GM21360 (cell line): Measurements from ENCODE around the gene ZFC3H1.
A peak's percentile ranks its signal among the peaks of the same experiment; 100 is the strongest.

Experiments
- ATAC-seq: cut with Tn5 transposase; IDR thresholded peaks from one replicate; pipeline ENCODE4 v1.9.1; 2021; ENCODE audit warnings: mild to moderate bottlenecking, moderate library complexity; ENCODE audit not compliant: unreplicated experiment

Gene ZFC3H1

DNA sequence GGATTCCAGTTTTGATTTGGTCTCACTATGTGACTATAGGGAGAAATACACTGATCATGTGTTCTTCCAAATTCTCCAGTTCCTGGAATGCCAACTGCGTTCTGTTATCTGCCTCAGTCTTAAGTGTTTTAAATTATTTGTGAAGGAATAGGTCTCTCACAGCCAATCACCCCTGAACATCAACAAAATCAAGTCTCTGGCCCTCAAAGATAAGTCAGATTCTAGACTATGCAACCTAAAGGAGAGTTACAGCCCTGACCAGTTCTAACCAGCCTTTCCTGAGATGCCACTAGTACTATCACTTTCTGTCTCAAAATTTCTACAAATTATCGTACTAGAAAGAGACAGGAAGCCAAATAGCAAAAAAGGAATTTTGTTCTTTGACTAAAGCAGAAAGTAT is 22.3 kb downstream of the ZFC3H1 start:
- no peak for ATAC-seq

DNA sequence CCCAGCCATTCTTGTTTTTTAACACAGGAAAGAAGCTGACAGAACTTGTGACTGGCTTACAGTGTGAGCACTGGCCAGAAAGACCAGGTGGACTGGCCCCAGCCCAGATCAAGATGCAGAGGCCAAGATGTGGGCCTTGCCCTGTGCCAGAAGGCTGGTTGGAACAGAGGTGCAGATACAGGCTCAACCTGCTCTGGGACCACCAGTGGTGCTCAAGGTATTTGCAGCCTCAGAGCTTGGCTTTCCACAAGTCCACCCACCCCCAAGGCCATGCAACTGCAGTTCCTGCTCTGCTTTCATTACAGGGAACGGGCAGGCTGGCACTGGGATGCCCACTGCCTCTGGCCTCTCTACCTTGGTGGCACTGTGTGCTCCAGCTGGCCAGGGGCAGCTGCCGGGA is 23.3 kb downstream of the ZFC3H1 start:
- no peak for ATAC-seq

DNA sequence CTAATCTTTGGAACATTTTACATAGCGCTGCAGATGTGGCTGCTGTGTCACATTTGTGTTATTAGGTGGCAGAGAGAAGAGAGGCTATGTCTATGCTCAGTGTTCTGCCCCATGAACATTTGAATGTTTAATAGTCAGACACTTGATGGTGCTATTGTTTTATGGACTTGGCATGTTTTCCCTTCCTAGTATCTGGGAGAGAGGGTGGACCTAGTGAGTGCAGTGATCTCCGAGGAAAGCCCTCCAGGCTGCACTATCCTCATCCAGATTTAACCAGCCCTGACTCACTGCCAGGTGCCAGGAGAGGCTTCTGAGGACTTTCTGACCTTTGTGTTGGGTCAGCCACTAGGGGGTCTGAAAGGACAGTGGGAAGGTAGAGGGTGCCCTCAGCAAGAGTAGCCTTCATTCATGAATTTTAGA is 24.3 kb downstream of the ZFC3H1 start:
- no peak for ATAC-seq

DNA sequence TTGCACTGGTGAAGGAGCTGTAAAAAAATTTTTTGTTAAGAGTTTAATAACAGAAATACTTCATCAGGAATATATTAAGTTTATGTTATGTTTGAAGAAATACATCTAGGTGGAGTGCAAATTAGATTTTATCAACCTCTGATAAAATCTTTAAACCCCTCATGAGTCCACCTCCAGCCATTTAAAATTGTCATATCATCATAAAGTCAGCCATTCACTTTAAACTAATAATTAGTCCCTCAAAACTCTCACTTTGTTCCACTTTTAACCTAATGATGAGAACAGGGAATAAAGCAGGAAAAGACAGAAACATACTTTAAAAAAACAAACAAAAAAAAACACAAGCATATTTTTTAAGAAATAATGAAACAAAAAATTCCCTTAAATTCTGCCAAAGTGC is 25.1 kb downstream of the ZFC3H1 start:
- ATAC-seq = no peak

DNA sequence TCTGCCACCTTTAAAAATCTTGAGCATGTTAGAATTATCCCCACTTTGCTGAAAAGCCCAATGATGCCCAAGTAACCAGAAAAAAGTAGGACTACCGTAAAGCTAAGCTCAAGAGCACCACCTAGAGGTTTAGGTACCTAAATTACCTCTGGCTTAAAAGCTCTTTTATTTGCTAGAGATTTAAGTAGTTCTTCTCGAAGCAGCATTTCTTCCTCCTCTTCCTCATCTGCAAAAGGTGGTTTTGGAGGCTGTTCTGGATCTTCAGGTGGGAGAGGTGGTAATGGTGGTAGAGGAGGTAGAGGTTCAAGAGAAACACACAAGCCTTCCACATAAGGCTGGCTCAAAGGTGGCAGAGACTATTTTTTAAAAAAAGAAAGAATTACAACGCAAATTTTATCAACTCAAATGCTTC is 26.9 kb downstream of the ZFC3H1 start:
- ATAC-seq = no peak

DNA sequence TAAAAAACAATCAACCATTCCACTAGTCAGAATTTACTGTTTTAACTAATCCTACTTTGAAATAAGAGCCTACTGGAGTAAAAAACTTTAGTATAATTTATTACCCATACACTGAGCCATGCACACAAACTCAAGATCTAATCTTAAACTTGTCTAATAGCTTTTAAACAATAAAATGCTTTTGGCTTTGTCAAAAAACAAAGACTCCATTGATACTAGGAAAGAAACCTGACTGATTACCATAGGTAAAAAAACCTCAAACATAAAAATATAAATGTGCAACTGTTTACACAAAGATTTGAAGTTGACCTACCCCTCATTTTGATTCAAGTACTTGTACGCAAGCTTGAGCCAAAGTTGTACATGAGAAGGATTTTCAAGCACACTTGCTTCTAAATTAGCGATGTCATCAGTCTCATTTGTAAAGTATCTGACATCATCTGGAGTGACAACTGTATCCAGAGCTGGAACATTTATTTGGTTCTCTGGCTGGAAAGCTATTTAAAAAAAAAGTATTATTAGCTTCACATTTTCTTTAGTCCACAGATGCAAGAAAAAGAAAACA is 36.1 kb downstream of the ZFC3H1 start:
- no peak for ATAC-seq

DNA sequence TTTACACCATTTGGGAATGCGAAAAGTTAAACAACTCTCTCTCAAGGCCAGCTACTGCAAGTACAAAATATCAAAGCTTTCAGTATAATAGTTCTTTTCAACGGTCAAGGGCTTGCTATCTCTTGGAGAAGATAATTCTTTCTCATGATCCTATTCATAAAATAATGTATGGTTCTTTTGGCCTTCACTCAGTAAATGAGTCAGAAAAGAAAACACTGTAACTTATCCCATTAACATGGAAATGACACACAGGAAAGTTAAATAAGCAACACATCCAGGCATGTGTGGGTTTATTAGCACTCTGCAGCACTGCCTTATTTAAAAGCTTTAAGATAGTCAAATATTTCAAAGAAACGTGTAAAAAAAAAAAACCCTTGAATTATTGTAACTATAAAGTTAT is 36.9 kb downstream of the ZFC3H1 start:
- ATAC-seq = no peak

DNA sequence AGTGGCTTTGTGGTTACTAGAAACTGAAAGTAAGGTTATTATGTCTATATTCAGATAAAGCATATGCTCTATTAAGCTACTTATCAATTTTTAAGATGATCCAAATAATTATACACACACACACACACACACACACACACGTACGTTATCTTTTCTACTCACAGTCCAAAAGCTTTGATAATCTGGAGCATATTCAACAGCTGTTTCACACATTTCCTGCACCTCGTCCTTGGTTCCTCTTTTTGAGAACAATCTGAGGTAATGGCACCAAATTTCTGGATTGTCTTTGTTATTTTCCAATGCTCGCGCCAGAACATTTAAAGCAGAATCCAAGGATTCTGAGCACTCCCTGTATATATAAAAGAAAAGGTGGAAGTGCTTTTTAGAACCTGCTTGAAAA is 37.5 kb downstream of the ZFC3H1 start:
- ATAC-seq = peak; percentile 87

DNA sequence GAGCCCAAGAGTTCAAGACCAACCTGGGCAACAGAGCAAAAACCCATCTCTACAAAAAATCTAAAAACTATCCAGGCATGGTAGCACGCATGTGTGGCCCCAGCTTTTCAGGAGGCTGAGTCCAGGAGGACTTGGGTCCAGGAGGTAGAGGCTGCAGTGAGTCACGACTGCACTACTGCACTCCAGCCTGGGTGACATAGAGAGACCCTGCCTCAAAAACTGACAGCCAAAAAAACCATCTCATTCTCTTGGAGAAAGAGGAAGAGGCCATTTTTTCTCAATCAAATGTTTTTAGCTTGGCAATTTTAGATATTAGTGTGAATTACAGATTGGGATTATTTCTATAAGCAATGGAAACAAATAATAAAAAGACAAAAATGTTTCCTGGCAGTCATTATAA is 38.2 kb downstream of the ZFC3H1 start:
- ATAC-seq = no peak

DNA sequence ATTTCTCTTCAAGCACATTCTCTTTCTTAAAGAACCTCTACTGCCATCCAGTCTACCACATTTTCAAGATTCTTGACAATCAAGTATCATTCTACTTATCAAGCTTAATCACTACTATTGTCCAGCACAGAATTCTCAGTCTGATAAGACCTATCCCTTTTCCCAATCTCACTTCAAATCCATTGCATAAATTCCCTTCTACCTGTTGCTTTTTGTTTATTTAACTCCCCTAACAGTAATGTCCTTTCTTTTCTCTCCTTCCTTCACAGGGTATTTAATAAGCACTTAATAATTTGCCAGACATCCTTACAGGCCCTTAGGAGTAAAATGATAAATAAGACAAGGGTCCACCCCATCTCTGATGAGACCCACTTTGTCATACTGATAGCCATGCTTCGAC is 41.7 kb downstream of the ZFC3H1 start:
- no peak for ATAC-seq

DNA sequence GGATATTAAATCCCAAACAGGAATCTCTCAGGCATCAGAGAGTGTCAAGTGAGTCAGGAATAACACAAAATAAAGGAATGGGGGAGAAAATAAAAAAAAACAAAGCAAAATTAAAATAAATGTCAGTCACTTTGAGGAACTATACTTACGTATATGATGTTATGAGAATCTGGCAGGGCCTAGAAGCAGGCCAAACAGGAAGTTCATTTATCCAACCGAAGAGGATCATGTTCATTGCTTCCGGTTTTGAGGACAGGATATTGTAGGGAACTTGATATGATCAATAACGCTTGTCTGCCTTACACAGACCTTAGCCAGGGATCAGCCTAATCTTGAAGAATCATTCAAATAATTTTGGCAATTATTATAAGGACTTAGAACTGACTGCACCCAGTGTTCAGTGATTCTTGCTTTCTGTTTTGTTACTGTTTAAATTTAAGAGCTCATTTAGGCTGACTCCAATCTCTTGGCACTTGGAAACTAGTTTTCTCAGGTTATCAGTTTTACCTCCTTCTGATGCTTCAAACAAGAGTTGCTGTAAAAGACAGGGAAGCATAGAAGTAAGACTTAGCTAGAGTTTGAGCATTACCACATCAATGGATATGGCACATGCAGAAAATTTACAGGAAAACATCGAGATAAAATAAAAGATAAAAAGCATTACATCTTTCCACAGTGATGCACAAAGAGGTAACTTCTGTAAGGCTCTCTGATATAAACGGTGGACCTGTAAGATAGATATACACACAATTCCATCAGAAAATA is 53.4 kb downstream of the ZFC3H1 start:
- ATAC-seq = no peak

DNA sequence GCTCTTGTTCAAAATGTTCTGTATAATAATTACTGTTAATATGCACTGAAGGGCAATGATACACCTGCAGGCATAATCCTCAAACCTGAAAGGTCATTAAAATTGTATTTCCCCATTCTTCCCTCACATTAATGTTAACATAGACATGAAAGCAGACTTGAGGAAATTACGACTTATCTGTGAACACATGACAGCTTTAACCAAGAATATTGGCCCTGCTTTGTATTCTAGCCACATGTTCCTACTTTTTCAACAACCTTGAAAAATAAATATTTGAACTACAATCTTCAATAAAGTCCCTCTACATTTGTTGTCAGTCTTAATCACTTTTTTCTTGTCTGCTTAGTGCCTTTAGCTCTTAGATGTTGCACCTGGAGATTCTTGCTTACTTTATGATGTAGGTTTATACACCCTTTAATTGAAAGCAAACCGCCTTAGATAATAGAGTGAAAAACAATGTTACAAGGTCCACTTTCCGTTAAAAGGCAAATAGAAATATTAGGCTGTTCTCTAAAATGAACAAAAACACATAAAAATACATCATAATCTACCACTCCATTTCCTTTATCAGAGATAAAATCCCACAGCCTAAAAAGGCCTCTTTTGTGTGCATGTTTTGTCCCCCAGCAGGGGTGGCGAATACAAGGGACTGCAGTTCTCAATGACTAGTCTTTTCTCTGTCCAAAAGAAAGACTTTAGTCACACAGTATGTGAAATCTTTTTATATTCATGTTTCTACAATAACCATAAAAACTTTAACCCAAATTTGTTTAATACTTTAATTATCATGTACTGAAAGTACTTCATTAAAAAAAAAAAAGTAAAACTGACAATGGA is 55.9 kb downstream of the ZFC3H1 start:
- ATAC-seq = no peak

DNA sequence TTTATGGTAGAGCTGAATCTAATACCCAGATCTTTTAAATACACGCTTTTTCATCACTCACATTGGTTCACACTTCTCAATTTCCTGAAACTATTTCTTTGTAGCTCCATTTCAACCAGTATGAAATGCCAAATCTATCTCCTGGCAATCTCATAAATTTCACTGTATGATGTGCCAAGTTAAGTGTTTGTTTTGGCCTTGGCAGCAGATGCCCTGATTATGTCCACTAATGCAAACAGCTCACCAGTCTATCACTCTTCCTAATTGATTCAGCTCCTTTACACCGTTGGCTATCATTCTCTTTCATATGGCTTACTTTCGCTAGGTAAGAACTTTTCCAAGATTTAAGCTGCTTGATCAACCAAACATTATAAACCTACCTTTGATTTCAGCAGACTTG is 58.6 kb downstream of the ZFC3H1 start:
- ATAC-seq = no peak

DNA sequence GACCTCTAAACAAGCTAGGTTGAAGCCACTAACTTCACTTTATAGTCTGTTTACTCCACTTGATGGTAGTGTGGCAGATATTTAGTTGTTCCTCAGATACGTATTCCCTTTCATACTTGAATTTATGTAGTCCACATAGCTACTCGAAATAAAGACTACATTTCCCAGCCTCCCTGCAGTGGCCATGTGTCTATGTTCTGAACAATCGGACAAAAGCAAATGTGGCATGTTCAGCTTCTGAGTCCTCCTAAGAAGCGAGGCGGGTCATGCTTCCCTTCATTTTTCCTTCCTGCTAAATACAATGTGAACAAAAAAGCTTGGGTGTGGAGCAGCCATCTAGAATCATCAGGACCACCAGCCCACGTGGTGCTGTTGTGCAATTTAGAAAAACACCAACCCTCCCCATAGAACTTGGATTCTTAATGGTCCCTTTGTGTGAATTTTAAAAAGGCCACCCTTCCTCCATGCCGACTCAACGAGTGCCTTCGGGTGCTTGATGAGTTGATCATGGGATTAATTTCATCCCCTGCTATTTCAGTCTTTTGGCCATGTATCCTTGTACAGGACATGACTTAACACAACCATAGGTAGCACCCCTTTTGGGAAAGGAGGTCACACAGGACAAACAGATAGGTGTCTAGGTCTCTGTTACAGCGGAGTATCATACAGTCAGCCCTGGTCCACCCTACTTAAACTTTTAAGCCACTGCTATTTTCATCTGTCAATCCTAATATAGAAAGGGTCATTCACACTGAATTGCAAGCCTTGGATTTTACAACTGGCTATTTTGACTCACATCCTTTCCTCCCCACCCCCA is 60.7 kb downstream of the ZFC3H1 start:
- ATAC-seq = no peak

DNA sequence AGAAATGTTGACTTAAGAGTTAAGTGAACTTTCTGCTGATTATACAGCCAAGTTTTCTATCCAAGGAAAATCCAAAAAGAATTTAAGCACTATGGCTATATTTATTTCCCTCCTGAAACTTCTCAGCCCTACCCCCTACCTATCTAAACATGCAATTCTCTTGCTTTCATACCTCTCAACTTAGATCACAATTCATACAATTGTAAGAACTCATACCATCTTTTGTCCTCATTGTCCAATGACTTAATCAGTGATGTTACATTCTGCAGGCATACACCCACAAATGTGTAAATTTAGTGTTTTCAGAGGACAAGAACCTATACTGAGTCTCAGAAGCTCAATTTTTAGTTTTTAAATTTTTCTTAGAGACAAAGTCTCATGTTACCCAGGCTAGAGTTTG is 62.1 kb downstream of the ZFC3H1 start:
- ATAC-seq = no peak

DNA sequence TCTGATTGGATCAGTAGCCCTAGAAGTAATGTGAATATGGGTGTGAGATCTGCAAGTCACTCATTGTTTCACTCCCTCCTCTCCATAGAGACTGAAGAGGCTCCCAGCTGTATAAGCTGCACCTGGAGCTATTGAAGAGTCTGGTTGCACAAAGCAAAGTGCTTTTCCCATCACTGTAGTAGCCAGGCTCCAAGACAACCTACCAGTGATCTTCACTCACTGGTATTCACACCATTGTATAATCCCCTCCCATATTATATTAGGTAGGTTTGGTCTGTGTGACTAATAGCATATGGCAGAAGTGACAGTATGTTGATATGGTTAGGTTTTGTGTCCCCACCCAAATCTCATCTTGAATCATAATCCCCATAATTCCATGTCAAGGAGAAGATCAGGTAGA is 64.4 kb downstream of the ZFC3H1 start:
- ATAC-seq = no peak

DNA sequence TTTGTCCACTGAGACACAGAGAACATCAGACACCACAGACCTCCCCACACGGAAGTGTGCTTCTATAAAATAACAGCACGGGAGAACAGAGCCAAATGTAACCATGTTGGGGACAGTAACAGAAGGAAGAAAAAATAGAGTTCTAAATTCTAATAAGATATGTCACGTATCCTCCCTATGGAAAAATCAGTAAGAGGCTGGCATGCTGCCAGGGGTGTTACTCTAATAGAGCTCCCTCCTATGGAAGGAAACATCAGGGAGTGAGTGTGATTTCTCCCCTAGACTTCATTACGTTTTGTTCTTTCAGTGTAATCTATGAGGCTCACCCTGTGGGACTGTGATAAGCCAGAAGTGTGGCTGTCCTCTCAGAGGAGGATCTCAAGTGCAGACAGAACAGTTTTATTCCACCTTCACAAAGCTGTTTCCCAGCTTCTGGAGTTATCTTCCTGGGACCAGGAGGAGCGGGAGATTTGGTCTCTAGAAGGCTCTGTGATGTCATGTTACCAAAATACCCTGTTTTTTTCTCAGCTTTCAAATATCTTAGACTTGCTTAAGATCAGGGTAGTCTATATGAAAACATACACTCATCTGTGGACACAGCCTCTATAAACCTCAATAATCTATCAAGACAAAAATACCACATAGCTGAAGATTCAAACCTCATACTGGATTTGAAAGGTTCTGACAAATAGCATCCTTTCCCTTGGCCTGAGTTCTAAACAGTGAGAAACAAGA is 69.3 kb downstream of the ZFC3H1 start:
- no peak for ATAC-seq

DNA sequence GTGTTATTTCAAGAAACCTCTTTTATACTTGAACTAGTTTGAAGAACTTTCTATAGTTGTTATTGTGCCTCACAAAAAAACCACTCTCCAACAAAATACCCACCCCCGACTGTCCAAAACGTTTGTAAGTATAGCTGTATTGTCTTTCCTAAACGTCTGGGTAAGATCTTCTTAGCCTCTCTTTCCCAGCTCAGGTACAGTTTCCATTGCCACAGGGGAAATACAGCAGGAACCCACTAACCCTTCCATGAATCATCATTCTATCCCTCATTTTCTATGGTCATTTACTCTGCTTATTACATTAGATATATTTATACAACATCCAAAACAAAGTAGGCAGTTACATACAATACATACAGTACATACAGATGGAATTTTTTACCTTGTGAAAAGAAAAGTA is 70.8 kb downstream of the ZFC3H1 start:
- no peak for ATAC-seq

DNA sequence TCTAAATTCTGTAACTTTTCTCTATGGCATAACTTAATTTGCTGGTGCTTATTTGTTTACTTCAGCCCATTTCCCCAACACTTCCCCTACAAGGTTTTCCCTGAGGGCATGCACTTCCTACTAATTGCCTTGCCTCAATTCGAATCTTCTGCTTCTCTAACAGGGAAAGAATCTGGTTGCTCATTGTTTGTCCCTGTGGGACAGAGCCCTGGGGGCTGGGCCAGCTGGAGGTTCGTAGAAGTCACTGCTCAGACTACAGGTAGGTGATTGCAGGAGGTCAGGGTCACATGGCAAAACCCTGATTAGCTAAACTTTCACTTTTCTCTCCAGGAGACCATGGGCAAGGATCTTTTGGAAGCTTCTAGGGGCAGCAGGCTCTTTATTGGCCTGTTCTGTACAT is 72.0 kb downstream of the ZFC3H1 start:
- no peak for ATAC-seq

DNA sequence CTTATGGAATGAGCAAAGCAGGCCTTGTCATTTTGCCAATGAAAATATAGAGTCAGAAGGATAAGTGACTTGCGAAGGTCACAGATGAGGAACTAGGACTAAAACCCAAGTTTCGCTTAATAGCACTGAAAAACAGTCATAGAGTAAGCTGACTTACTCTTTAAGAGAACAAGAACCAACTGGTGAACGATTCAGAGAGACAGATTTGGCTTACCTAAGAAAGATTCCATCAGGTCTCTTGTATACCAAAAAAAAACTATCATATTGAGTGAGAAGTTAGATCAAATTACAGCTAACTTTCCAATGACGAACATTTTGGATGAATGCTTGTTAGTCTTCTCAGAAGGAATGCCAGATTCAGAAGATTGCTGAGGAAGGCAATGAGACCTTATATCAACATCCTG is 74.2 kb downstream of the ZFC3H1 start:
- no peak for ATAC-seq

DNA sequence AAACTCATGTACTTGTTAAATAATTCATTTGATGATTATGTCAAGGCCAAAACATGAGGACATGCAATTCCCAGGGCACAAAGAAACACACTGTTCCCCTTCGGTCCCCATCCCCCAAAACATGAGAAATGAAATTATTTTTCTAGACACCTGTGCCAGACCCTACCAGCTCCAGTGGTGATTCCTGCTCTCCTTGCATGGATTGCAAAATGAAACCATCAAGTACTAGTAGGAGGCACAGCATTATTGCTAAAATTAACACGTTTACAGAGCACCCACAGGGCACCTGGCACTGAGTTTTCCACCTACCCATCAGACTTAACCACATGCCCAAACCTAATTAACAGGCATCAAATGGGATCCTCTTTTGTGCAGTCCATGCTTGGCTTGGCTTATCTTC is 76.6 kb downstream of the ZFC3H1 start:
- no peak for ATAC-seq
